Non-pigmented ciliary epithelial cell (primary cell): ENCODE data around the gene RPL27.
A peak's percentile ranks its signal among the peaks of the same experiment; 100 is the strongest.
"Not testable (repeated sequence)": the region's sequence is repeated elsewhere in the genome, so short reads cannot be mapped to it uniquely, and the experiment has no call there.

ENCODE experiments used
- DNase-seq: peaks from one replicate; pipeline ENCODE4 v3.0.0-alpha.2; 2010; ENCODE audit warnings: low read depth

RPL27 gene

DNA sequence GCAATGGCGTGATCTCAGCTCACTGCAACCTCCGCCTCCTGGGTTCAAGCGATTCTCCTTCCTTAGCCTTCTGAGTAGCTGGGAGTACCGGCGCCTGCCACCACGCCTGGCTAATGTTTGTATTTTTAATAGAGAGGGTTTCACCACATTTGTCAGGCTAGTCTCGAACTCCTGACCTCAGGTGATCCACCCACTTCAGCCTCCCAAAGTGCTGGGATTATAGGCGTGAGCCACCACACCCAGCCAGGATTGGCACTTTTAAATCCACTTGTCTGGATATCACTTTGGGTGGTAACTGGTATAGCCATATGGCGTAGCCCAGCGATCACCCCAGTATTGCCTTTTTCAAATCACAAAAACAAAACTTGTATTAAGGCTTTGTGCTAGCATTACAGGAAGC is 4.3 kb upstream of the RPL27 start:
- not testable (repeated sequence) for DNase-seq

DNA sequence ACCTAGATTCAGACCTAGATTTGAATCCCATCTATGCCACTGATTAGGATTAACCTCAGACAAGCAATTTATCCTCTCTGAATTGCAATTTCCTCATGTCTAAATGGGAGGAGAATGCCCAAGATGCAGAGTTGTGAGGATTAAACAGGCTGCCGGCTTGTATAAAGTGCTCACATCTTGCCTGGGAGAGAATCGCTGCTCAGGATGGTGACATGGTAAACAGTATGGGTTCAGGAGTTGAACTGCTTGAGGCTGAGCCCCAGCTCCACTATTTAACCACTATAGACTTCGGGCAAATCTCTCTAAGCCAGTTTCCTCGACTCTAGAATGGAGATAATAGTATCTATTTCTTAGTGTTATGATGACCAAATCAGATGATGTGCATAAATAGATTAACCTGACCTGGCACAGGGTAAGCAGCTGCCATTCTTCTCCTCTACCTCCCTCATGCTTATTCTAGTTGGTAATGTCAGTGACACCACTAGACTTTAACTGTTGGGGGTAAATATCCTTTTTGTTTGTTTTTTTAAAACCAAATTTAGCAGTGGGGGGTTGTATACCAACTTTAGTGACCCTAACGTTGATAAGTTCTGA is 732 bp upstream of the RPL27 start:
- no peak for DNase-seq

DNA sequence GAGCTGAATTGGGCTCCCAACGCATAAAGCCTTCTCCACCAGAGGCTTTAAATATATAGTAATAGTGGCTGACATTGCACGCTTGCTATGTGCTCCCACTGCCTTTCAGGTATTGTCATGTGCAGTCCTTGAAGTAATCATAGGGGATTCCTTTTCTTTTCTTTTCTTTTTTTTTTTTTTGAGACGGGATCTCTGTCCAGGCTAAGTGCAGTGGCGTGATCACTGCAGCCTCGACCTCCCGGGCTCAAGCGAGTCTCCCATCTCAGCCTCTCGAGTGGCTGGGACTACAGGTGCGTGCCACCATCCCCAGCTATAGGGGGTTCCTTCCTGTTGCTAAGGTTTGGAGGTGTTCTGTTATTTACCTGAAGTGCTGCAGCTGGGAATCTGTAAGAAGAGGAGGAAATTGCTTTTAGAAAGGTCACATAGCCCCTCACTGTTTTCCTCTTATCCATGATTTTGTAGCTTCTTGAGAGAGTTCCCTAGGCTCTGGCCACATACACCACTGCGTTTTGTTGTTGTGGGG is 845 bp downstream of the RPL27 start:
- no peak for DNase-seq

DNA sequence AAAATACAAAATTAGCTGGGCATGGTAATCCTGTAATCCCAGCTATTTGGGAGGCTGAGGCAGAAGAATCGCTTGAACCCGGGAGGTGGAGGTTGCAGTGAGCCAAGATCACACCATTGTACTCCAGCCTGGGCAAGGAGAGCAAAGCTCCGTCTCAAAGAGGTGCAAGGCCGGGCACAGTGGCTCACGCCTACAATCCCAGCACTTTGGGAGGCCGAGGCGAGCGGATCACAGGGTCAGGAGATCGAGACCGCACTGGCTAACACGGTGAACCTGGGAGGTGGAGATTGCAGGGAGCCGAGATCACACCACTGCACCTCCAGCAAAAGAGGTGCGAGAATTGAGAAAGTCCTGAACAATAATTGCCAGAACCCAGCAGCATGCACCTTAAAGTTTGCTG is 2.7 kb downstream of the RPL27 start:
- not testable (repeated sequence) for DNase-seq

DNA sequence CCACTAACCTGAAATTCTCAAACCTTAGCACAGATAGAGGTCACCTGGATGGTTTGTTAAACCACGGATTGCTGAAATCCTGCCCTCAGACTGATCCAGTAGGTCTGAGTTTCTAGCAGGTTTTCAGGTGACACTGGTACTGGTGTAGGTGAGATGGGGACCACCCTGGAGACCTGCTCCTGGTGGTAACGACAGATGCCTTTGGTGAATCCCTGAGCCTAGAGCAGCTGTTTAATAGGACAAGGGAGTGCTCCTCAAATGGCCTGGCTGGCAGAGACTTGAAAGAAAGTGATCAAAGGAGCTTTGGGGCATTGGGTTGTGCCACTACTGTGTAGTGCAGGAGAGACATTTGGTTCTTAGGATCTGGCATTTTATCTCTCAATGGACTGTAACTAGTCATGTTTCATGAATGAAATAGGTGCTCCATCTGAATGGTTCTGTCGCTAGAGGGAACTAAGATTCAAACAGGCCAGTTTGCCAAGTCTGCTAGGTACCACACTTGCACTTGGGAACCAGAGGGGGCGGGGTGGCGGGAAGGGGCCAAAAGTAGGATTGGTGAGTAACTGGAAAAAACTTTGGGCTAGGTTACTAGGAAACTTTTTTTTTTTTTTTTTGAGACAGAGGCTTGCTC is 5.4 kb downstream of the RPL27 start:
- DNase-seq = no peak

DNA sequence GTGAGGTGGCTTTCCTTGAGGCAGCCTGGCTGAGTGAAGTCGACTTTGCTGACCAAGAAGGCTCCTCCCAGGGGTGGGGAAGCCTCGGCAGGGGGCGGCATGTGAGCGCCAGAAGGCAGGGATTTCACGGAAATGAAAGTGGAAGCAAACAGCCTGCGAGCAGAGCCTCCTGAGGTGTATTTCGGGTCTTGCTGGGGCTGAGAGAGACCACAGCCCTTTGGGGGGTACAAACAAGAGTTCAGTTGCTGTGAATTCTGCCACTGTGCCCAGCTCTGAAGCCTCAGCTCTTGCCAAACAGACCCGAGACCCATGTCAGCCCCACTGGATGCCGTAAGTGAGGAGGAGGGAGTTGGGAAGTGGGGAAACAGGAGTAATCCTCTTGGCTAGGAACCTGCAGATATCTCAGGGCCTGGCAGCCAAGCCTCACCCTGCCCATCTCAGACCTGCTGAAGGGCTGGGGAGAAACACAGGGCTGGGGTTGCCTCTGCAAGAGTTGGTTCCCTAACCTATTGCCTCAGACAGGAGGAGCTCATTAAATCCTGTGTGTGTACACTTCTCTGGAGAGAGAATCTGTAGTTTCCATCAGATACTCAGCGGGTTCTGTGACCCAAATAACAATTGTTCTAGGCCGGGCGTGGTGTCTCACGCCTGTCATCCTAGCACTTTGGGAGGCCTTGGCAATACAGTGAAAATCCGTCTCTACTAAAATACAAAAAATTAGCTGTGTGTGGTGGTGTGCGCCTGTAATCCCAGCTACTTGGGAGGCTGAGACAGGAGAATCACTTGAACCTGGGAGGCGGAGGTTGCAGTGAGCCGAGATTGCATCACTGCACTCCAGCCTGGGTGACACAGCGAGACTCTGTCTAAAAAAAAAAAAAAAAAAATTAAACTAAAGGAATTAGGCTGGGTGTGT is 8.7 kb downstream of the RPL27 start, which contains the start of gene IFI35:
Gene IFI35, plus strand, starts transcription at position 146 of the 913 bp plus-strand sequence. Its CDS starts 164 bp downstream, at position 310.
- peak; percentile 48 for DNase-seq

DNA sequence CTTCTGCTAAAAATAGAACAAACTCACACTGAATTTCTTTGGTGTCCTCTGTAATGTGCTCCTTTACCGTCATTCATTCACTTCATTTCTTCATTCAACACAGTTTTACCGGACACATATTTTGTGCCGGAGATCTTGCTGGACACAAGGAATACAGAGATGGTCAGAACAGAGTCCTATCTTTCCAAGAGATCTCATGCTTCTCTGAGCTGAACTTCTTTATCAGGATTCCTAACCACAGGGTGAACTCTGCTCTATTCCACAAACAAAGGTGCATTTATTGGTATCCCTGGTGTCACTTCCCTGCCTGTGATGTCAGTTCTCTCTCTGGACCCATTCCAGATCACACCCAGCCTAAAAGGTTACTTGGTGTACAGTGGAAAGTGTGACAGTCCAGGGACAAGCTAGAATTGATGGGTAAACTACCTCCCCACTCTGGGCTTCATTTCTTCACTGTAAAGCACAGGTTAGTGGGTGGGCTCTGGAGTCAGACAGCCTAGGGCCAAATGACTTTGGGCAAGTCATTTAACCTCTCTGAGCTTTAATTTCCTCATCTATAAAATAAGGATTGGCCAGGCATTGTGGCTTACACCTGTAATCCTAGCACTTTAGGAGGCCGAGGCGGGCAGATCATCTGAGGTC is 12.6 kb downstream of the RPL27 start:
- DNase-seq = no peak

DNA sequence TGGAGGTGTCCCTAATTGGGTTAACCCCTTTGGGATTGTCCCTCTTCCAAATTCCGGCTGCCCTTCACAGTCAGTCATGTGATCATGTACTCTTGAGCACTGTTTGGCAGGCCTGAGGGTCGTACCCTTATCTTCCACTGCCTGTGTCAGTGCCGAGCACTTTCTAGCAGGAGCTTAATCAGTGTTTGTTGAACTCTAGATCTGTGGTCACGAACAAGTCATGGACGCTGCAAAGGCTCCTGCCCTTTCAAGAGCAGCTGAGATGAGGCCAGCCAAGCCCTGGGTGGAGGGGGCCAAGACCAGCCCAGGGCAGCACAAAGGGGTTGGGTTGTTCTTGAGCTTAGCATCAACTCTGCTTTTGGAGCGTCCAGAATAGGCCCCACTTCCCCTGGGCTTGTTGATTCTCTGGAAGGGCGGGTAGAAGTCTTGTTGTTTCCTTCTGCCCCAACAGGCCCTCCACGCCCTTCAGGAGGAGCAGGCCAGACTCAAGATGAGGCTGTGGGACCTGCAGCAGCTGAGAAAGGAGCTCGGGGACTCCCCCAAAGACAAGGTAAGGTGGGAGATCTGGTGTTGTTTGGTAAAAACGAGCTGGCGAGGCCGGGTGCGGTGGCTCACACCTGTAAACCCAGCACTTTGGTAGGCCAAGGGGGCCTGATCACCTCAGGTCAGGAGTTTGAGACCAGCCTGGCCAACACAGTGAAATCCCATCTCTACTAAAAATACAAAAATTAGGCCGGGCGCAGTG is 13.7 kb downstream of the RPL27 start:
- DNase-seq = no peak

DNA sequence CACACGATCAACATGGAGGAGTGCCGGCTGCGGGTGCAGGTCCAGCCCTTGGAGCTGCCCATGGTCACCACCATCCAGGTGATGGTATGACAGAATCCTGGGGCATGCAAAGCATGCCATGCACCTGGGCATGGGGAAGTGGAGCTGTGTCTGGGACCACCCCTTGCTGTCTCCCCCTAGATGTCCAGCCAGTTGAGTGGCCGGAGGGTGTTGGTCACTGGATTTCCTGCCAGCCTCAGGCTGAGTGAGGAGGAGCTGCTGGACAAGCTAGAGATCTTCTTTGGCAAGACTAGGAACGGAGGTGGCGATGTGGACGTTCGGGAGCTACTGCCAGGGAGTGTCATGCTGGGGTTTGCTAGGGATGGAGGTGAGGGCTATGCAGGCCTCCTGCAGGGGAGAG is 15.1 kb downstream of the RPL27 start:
- DNase-seq = no peak

DNA sequence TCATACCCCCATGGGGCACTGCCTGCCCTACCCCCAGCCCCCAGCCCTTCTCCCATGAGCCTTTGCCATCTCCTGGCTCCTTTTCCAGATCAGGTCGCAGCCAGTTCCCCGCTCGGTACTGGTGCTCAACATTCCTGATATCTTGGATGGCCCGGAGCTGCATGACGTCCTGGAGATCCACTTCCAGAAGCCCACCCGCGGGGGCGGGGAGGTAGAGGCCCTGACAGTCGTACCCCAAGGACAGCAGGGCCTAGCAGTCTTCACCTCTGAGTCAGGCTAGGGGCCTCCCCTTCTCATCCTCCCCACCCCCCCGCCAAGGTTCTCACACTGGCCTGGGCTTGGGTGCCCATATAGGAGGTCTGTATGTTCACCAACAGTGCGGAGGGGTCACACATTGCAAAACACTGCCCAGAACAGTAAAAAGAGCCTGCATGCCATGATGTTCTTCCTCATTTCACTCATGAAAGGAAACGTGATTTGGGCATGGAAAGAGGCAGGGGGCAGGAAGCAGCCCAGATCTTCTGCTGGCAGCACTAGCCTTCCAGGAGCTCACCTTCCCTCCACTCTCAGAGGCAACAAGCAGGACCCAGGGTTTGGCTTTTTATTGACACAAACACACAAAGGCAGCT is 15.9 kb downstream of the RPL27 start:
- no peak for DNase-seq

DNA sequence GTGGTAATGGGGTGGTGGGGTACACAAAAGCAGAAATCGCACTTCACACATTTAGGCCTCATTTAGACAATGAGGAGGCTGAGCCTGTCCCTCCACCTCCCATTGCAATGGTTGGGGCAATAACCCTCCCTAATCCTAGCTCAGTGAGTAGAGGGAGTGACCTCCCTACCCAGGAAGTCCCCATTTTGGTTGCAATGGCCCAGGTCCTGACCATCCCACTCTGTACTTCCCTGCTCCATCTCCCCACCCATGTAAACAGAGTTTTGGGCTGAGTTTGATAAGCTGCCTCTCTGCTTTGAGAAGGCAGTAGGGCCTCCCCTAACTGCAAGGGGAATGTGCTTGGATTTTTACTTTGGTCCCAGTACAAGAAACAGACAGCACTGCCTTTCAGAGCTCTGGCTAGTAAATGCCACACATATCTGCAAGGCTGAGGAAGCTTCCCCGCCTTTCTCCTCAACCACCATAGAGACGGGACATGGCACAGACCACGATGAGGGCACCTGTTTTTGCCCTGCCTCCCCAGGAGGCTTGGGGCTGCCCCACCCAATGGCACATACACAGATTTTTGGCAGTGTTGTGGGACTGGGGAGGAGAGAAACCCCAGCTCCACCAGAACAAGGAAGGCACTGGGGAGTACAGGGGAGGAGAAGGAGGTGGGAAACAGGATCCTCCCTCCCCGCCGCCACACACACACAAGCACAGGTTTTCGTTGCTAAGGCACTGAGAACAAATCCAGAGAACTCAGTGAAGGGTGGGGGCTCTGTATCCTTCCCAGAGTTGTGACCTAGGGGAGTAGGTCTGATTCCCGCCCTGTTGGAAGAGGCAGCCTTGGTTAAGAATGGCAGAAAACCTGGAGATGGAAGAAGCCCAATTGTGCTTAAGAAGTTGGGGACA is 16.7 kb downstream of the RPL27 start:
- no peak for DNase-seq

DNA sequence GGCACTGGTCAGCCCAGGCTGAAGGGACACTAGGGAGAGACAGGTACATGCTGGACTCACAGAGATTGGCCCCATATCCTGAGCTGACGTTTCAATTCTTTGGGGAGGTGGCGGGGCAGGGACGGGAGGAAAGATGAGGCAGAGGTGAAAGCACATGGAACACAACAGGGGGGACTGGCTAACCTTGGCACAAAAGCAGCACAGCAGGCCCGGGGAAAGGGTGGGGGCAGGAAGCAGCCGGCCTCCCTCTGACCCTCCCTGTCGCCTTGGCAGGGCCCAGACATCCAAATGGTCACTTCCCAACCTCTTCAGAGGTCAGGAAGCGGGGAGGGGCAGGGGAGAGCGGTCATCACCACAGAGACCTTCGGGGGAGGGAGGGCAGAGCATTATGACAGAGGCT is 17.4 kb downstream of the RPL27 start:
- no peak for DNase-seq

DNA sequence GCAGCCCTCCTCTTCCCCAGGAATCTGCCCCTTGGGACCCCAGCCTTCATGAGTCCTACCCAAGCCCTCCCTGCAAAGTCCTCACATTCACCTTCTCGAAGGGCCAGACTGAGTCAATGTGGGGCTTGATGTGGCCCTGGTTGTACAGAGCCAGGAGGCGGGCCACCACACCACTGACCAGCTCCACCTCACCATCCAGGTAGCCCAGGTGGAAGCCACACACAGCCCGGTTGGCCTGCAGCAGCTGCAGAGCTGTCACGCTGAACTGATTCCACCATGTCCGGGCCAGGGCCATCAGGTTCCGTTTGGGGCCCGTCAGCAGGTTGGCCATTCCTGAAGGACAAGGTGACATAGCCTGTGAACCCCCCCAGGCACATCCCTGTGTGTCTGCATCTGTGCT is 18.0 kb downstream of the RPL27 start:
- no peak for DNase-seq

DNA sequence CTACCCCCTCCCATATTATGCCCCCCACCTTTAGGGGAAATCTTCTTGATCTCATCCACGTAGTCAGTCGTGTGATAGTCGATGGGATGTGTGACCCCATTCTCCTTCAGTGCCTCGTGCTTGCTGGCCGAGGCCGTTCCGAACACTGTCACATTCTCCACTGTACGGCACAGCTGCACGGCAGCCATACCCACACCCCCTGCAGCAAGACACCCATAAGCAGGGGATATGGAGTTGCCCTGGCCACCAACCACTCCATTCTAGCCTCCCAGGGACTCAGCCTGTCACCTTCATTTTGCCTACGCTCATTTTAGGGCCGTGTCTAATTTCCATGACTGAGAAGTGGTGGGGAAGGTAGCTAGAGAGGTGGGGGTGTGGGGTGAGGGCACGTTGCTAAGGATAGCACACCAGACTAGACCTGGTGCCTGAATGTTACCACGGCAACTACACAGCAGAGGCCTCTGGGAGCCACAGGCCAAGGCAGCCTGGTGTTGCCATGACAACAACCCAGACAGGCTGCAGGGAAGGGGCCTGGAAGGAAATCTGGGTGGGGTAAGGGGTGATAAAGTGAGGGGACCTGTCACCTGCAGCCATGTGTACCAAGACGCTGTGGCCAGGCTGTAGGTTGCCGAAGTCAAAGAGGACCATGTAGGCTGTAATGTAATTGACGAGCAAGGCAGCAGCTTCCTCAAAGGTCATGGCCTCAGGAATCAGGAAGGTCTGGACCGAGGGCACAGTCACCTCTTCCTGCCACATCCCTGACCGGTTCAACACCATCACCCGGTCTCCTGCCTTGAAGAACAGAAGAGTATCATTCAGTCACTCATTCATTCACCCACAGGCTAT is 20.0 kb downstream of the RPL27 start:
- DNase-seq = no peak

DNA sequence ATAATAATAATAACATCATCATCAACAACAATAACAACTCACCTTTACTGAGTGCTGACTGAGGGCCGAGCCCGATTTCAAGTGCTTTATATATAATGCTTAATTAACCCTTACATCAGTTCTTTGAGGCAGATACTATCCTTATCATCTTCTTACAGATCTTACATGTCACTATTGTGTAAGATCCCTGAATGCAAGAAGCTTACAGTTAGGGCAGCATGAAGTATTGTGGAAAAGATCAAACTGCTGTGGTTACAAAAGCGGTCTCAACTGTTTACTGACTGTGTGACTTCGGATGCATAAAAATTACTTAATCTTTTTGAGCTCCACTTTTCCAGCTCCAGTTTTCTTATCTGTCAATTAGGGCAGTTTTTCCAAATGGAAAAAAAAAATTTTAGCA is 20.7 kb downstream of the RPL27 start:
- no peak for DNase-seq

DNA sequence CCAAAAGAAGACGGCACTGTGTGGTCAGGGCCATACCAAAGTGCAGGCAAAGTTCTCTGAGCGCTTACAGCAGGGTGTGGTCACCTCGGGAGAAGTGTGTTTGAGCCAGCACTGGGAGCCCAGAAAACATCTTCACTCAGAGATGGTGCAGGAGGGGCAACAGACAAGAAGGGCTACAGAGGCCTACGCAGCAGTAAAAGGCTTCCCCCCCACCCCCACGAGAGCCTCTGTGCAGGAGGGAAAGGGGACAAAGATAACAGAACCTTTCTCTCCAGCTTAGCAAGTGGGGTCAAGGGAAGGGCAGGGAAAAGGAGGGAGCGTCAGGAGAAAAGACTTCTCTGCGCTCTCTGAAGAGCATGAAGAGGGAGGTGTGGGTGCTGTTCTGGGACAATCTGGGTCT is 21.2 kb downstream of the RPL27 start:
- DNase-seq = no peak

DNA sequence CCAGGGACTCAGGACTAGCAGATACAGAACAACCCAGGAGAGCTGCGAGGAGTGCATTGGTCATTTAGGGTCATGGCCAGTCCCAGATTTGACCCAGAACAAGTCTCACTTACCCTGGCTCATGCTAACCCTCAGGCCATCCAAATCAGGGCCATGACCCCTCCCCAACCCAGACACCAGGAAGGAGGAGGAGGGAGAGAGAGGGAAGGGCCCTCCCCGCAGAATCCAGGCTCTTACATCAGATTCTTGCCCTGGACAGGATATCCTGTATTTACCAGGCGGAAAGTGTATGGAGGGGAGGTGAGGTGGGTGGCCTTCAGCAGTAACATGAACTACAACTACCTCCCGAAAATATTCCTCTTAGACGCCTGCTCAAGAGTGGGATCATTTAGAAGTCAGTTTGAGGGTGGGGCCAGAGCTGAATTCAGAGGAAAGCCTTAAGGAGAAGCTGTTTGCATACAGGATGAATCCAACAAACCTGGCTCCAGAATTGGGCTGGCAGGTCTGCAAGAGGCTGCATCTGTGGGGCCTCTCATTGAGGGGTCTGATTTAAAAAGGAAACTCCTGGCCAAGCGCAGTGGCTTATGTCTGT is 21.9 kb downstream of the RPL27 start:
- DNase-seq = no peak
